Measurements from ENCODE around the gene CPLX3.
A peak's percentile ranks its signal among the peaks of the same experiment; 100 is the strongest.
"Not testable (repeated sequence)": the region's sequence is repeated elsewhere in the genome, so short reads cannot be mapped to it uniquely, and the experiment has no call there.

CPLX3 gene, protein sequence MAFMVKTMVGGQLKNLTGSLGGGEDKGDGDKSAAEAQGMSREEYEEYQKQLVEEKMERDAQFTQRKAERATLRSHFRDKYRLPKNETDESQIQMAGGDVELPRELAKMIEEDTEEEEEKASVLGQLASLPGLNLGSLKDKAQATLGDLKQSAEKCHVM

DNA sequence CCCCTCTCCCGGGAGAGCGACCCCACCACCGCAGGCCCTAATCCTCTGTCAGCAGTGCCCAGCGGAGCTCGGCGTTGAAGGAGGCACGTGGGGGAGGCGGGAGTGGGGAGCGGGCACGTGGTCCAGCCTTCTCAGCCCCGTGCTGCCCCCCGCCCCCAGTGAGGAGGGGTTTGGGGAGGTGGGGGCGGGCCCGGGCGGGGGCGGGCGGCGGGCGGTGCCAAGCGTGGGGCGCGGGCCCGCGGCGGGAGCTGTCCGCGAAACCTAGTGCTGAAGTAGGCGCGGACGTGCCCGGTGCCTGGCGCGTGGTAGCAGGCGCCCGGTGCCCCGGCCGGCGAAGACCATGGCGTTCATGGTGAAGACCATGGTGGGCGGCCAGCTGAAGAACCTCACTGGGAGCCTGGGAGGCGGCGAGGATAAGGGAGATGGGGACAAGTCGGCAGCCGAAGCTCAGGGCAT lies at the start of gene CPLX3:
Gene CPLX3 (plus strand): TSS at position 264 of the 456 bp plus-strand sequence. CDS start 77 bp downstream, at position 341.
- DNase-seq: peak; percentile 73

DNA sequence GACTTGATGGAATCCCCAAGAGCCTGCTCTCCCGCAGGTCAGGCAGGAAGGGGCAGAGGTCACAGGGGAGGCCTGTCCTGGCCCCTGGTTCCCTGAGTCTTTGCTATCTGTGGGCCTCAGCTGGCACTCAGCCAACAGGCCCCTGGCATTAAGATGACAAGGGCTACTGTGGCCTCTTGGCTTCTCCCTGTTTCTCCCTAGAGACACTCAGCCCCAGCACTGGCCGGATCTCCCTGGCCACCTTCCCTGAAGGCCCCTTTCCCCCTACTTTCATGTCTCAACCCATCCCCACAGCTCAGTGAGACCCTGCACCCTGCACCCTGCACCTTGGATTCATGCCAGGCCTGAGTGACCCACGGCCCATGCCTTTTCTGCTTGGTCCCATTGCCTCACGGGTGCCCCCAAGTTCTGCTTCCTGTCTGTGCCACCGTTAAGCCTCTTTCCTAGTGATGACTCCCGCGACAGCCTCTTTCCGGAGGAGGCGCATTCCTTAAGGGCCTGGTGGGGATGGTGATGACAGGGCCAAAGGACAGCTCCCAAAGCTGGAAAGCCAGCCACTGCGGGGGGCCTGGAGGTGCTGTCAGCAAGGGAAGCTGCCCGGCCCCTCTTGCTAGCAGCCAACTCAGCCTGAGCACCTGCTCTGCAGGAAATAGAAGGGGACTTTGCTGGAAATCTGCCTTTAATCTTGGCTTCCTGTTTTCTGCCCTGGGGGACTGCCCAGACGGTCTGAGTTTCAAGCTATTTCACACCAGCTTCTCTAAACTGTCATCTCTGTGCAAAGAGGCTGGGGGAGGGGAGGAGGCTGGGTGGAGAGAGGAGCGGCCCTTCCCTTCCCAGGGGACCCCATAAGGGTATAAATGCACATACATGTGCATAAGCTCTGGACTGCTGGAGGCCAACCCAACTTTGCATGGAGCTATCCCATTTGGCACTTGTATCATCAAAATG lies 49.3 kb upstream of the CPLX3 start:
- no peak for DNase-seq

DNA sequence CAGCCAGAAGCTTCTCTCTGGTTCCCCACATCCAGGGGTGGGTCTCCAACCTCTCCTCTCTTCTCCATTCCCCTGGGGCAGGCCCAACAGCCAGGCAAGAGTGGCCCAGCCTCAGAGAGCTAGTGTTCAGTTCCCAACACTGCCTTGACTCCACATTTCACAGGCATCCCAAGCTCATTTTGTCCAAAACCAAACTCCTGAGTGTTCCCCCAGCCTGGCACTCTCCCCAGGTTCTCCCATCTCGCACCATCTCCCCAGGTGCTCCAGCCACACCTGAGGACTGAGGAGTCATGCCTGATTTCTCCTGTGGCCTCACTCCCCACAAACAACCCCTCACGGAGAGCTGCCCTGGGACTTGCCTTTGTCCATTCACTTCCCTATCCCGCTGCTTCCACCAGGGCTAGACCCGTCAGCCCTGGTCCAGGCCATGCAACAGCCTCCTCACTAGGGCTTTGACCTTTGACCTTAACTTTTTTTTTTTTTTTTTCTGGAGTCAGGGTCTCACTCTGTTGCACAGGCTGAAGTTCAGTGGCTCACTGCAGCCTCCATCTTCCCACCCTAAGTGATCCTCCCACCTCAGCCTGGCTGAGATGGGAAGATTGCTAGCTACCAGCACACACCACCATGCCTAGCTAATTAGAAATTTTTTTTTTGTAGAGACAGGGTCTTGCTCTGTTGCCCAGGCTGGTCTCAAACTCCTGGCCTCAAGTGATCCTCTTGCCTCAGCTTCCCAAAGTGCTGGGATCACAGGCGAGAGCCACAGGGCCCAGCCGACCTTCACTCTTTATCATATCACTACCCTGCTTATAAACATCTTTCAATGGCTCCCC lies 48.4 kb upstream of the CPLX3 start:
- no peak for DNase-seq

DNA sequence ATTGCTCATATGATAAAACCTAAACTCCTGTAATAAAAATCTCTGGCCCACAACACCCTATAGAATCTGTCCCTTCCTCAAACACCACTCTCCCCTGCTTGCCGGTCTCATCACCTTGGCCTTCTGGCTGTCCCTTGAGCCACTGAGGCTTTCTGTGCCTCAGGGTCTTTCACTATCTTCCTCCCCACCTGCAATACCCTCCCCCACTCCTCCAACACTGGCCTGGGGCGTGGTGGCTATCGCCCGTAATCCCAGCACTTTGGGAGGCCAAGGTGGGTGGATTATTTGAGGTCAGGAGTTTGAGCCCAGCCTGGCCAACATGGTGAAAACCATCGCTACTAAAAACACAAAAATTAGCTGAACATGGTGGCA lies 47.8 kb upstream of the CPLX3 start:
- DNase-seq: no peak

DNA sequence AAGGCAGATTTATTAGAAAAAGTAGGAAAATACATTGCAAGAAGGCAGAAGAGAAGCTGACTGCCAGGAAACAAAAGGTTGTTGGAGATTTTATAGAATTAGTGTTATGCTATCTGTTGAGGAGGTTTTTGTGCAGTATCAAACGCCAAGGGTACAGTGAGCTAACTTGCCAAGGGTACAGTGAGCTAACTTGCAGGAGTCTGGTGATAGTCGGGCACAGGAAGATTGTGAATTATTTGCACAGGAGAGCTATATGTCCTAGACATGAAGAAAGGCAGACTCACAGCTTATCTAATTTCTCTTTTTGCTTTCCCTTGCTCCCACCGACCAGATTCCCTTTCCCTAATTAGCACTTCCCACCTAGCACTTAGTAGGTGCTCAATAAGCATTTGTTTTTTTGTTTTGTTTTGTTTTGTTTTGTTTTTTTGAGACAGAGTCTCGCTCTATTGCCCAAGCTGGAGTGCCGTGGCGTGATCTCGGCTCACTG lies 47.2 kb upstream of the CPLX3 start:
- no peak for DNase-seq

DNA sequence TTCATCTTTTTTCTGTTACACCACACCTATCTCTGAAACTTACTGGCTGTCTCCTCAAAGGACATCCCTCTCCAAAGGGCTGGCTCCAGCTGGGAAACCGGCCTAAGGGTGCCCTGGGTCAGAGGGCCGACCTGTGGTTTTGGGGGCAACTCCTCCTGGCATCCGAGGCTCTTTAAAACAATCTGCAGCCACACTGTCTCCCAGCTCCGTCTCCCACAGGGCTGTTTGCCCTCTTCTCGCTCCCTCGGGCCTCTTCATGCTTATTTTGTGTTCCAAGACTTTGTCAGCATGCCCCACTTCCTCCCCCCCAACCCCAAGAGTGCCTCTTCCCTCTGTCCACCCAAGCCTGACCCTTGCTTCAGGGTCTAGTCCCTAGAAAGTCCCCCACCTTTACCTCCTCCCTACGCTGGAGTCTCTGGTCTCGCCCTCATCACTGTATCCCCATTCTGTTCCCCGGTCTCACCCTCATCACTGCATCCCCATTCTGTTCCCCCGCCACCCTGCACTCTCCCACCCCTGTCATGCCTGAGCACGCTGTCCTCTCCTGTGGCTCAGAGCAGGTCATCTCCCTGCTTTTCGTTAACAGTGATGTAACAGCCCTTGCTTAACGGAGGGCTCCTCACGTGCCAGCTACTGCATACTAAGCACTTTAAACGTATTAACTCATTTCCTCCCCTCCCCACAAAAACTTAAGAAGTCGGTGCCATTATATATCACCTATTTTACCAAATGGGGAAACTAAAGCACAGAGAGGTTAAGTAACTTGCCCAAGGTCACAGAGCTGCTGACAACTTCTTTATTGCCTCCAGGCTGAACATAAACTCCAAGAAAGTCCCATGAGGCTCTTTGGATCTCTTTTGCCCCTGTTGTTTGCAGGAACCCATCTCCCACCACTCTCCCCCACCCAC lies 45.6 kb upstream of the CPLX3 start:
- no peak for DNase-seq

DNA sequence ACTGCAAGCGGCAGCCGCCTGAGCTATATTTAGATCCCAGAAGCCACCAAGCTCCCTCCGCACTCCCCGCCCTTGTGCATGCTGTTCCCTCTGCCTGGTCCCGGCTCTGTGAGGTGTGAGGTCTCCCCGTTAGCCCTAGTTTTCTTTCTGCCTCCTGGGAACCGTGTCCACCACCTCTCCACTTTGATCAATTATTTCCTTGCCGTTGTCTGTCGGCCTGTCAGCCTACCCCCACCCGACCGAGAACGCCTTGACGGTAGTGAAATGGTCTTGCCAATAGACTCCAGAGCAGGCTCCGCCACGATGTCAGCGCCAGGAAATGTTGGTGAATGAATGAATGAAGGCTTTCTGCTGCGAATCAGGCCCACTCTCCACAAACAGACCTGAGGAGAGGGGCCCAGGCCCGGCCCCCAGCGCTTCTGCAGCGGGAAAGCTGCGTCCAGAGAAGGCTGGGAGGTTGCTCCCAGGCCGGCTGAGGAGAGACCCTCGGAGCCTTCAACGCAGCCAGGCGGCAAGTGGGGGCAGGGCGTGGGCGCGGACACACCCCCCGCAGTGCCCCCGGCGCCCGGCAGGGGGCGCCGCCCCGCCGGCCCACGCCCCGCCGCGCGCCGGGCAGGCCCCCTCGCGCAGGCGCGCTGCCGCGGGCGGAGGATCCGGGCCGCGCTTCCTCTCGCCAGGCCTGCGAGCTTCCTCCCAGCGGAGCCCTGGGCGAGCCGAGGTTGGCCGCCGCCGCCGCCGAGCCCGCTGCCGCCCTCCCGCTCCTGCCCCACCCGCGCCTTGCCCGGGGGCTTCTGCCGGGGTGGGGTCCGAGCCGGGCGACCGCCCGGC lies 44.8 kb upstream of the CPLX3 start, which contains the start of gene CSK:
Gene CSK (plus strand): TSS at position 650 of the 828 bp plus-strand sequence. CDS start 16,218 bp downstream, outside the sequence.
- DNase-seq: peak; percentile 87

DNA sequence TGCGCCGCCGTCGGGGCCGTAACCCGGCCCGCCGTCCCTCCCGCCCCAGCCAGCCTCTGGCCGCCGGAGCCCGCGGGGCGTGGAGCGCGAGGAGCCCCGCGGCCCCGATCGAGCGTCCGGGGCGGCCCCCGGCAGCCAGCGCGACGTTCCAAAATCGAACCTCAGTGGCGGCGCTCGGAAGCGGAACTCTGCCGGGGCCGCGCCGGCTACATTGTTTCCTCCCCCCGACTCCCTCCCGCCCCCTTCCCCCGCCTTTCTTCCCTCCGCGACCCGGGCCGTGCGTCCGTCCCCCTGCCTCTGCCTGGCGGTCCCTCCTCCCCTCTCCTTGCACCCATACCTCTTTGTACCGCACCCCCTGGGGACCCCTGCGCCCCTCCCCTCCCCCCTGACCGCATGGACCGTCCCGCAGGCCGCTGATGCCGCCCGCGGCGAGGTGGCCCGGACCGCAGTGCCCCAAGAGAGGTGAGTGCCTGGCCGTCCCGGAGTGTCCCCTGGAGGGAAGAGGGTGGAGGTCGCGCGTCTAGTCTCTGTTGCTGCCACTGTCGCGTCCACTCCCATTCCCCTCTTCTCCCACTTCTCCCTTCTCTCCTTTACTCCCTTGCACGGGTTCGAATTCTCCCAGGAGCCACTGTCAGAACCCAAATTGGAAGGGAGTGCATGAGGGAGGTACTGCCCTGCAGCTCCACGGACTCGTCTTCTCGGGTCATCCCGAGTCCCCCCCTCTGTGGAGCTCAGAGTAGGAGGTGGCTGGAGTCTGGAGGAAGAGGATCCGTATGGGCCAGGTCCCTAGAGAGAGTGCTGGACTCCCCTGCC lies 44.0 kb upstream of the CPLX3 start:
- no peak for DNase-seq

DNA sequence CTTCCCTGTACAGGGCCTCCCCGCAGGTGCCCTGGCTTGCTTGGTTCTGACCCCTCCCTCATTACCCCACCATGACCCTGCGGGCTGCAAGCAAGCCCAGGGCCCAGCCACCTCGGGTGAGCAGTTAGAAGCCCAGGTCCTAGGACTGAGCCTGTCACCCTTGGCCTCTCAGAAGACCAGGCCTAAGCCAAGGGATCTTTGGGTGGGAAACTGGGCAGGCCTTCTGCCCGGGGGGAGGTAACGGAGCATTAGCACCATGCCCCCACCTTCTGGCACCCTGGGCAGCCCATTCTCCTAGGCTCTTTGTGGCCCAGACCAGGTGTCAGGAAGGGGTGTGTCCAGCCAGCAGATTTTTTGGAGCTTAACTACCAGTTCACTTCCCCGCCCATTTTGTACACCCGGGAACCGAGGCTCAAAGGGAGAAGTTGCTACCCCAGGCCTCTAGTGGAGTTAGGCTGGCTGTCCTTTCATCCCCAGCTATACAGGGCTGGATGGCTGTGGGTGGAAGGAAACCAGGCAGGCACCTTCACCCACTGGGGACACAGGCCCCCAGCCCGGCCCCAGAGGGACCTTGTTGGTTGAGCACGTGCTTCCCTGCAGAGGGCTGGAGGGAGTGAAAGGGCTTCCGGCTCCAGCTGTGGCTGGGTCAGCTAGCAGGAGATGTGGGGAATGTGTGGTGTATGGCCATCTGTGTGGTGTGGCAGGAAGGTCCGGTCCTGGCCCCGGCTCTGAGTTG lies 43.2 kb upstream of the CPLX3 start:
- DNase-seq: no peak

DNA sequence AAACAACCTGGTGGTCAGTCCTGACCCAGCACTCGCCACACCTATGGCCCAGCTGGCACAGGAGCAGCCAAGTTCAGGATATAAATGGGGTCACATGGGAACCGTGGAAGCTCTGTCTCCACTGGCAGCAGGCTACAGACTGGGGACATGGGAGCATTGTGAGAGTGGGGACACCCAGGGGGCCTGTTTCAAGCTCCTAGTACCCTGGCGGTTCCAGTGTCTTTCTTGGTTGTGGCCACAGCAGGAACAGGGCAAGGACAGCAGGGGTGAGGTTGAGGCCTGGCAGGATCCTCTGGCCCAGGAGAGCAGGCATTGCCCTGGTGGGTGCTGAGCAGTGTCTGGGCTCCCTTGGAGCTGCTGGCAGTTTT lies 42.6 kb upstream of the CPLX3 start:
- DNase-seq: no peak

DNA sequence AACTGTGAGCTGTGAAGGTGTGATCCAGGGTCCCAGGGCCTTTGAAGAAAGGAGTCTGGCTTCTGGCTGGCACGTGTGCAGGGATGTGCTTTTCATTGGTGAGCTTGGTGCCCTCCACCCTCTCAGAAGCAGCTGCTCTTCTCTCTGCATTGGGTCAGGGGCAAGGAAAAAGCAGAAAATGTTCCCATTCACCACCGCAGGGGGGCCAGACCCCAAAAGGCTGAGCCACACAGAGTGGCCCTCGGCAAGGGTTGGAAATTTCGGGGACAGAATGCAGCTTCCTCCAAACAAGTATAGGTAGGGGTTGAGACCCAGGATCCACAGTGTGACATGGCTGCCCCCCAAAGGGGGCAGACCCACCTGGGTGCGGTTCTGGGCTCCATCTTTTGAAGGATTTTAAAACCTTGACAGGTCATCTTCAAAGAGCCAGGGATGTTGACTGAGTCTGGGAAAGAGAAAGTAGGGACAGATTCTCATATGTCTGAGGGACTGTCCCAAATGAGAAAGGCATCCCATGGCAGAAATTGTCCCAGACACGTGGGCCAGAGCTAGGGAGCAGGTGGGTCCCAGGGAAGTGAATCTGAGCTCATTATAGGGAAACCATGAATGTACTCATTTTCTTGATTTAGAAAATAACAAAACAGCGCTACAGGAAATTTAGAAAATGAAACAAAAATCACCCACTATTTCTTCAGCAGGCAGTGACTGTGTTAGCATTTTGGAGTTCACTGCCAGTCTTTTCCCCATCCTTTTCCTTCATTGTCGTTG lies 41.8 kb upstream of the CPLX3 start:
- DNase-seq: no peak

DNA sequence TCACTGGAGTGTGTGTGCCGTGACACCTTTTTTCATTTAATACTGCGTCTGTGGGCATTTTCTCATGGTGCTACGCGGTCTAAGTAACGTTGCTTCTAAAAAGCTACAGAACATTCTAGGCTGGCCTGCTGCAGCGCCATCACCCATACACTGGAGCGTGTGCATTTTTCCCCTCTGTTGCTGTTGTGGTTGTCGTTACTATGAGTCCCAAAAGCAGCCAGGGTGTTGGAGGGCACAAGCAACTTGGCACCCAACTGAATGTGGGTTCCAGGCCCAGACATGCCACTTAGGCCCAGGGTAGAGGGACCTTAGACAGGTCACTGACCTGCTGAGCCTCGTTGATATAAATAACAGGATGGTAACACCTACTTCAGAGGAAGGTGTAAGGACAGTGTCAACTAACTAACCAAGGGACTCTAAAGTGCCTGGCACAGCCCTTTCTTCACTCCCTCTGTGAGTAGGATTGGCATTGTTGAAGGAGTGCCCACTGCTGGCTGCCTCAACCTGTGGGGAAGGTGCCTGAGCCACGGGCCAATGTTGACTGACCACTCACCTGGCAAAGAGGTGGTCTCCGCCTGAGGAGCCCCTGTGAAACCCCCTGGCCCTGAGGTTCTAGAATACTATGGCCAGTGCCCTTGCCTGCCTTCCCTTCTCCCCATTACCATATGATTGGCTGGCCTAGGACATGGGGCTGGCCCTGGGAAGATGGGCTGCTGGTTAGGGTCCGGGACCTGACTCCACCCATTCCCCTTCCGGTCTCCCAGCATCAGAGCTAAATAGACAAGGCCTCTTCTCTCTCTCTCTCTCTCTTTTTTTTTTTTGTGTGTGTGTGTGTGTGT lies 41.0 kb upstream of the CPLX3 start:
- DNase-seq: no peak

DNA sequence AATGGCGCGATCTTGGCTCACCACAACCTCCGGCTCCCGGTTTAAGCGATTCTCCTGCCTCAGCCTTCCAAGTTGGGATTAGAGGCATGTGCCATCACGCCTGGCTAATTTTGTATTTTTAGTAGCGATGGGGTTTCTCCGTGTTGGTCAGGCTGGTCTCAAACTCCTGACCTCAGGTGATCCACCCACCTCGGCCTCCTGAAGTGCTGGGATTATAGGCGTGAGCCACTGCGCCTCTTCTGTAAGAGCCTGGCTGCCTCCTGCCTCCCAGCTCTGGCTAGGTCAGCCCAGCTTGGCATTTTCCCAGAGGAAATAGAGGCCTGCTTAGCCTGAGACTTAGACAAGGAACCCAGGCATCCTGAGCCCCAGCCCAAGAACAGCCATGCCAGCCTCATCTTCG lies 40.3 kb upstream of the CPLX3 start:
- not testable (repeated sequence) for DNase-seq

DNA sequence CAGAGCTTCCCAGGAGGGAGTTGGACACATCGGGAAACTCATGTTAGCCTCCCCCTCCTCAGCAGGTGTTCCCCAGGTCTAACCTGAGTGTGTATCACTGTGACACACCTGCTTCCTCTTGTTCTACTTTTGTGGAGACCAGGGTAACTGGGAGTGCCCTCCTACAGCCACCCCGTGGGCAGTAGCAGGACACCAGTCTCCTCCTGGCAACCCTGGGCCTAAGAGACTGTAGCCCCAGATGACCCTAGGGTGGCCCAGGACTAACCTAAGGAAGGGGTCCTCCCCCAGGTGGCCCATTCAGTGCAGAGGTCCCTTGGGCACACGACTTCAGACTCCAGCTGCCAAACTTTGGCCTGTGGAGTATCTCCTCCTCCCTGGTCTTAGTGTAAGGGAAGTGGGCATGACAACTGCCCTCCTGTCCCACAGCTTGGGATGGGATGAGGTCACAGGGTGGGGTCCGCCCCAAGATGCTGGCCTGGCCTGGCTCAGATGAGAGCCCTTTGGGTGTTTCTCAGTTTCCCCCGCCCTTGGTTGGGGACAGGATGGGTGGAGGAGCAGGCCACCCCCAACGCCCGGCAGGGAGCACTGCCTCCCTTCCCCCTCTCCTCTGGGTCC lies 39.8 kb upstream of the CPLX3 start:
- DNase-seq: no peak

DNA sequence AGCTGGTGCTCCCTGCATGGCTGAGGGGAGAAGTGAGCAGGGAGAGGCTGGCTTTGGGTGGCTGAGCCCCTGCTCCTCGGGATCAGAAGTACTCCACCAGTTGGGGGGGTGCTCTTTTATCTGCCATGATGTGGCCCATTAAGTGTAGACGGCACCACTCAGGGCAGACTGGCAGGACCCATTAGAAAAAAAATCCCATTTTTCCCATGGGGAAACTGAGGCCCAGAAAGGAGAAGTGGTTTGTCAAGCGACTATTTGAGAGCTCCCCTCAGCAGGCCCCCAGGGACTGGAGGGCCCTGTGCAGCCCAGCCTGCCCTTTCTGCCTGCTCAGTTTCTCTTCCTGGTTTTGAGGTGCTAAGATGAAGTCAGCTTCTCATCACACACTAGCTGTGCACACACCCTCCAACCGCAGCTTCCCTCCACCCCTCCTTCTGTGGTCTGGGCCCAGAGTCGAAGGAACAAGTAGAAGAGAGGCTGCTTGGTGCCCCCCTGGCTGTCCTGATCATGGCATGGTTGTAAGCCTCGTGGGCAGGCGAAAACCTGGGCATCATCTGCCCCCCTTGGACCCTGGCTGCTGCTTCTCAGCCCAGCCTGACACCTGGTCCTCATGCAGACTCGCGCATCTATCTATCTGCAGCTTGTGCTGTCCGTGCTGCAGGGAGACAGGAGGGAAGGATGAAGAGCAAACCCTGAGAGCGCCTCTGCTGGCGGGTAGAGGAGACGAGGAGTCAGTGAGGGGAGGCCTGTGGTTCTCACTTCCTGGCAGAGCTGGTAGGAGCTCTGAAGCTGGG lies 39.0 kb upstream of the CPLX3 start:
- peak; percentile 76 for DNase-seq

DNA sequence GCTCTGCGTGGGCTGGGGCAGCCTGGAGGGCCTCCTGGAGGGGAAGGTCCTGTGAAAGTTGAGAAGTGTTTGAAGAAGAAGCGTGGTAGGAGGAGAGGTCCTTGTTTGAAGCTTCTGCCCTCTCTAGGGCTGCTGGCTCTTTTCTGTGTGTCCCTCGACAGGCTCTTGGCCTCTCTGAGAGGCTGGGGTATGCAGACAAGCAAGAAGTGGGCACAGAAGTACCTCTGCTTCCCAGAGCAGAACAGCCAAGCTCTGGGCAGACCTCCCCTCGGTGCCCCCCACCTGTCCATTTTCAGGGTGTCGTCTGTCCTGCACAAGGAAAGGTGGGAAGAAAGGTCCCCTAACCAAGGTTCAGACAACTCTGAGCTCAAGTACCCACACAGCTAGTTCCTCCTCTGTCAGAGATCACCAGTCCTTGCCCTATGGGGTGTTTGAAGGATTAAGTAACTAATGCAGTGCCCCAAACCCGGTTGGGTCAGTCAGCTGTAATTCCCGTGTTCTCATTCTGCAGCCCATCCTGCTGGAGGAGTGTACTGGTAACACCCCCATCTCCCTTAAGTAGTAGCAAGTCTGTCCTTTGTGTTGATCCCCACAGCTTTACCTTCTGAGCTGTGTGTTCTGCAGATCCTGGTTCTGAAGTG lies 38.3 kb upstream of the CPLX3 start:
- DNase-seq: no peak

Measured in right forelimb (tissue), 1 donor.